ENCODE results near the gene INTS6. TPM values are rescaled to one million over a fixed set of nuclear protein-coding genes. Genes with fewer than 3 reads are reported as not detected.

Gene INTS6
- polyA plus RNA-seq, 1 donor (not counting 4 experiments of a cell fraction or from before 2014, with no cell fraction given) = 44.2 TPM

GRCh38 chr13:51500687-51501086 is 47.9 kb upstream of the INTS6 start:
- peaks cover 13% of the 10 kb centered on the region for H3K4me1 ChIP-seq (ENCODE audit: control insufficient read depth, extremely low read depth, insufficient read depth, low read length)
- DNase-seq (ENCODE audit: low read depth, low spot score) (no peak), FAIRE-seq (no peak)
- dilution Hi-C loops (cut with MboI; ENCODE audit: extremely low pct_ligation_motif_present, low sequenced_read_pairs) = no loop called here
- H3K9me3 ChIP-seq (ENCODE audit: control insufficient read depth, low read depth, low read length) = no peaks in the 10 kb centered on the region
- no peaks in the 10 kb centered on the region for H4K20me1 ChIP-seq (ENCODE audit: control insufficient read depth, extremely low read depth, insufficient read depth, low read length)
- H3K9ac ChIP-seq (ENCODE audit: control insufficient read depth, extremely low read depth, insufficient read depth, low read length) = no peak overlapping the region
- TF ChIP-seq CTCF (optimal IDR thresholded peaks at IDR 0.05 in 1 of 3, IDR thresholded peaks at IDR 0.05 in 1 of 3, conservative IDR thresholded peaks at IDR 0.05 in 1 of 3; ENCODE audit: extremely low read depth in 1 of 3, insufficient read depth in 2 of 3, low read length in 3 of 3) = no peak
- no peak for TF ChIP-seq EZH2 (IDR thresholded peaks at IDR 0.05; ENCODE audit: low read length)
- no peak overlapping the region for H3K27ac ChIP-seq (ENCODE audit: control insufficient read depth, insufficient read depth, low read length)
- no peak overlapping the region for H3K4me3 ChIP-seq (ENCODE audit: control insufficient read depth in 2 of 3, extremely low read depth in 1 of 3, insufficient read depth in 2 of 3, low read depth in 1 of 3, low read length in 3 of 3)
- H3K79me2 ChIP-seq (ENCODE audit: control insufficient read depth, insufficient read depth, low read length) = no peaks in the 10 kb centered on the region
- H3K4me2 ChIP-seq (ENCODE audit: control insufficient read depth, extremely low read depth, insufficient read depth, low read depth, low read length) = no peak overlapping the region
- no peaks in the 10 kb centered on the region for H3K9me1 ChIP-seq (ENCODE audit: control insufficient read depth, extremely low read depth, insufficient read depth, low read length)
- no peak overlapping the region for H2AFZ ChIP-seq (ENCODE audit: control insufficient read depth, low read length)
- H3K27me3 ChIP-seq (ENCODE audit: control insufficient read depth, extremely low read depth, insufficient read depth, low read length) = no peaks in the 10 kb centered on the region
- no peaks in the 10 kb centered on the region for H3K36me3 ChIP-seq (ENCODE audit: control insufficient read depth in 2 of 2, extremely low read depth in 1 of 2, insufficient read depth in 2 of 2, low read length in 2 of 2)

GRCh38 chr13:51499841-51500240 is 47.0 kb upstream of the INTS6 start:
- H3K36me3 ChIP-seq (ENCODE audit: control insufficient read depth in 2 of 2, extremely low read depth in 1 of 2, insufficient read depth in 2 of 2, low read length in 2 of 2) = no peaks in the 10 kb centered on the region
- H3K4me2 ChIP-seq (ENCODE audit: control insufficient read depth, extremely low read depth, insufficient read depth, low read depth, low read length) = no peak overlapping the region
- no peaks in the 10 kb centered on the region for H4K20me1 ChIP-seq (ENCODE audit: control insufficient read depth, extremely low read depth, insufficient read depth, low read length)
- H3K79me2 ChIP-seq (ENCODE audit: control insufficient read depth, insufficient read depth, low read length) = no peaks in the 10 kb centered on the region
- FAIRE-seq = no peak
- H3K27me3 ChIP-seq (ENCODE audit: control insufficient read depth, extremely low read depth, insufficient read depth, low read length) = no peaks in the 10 kb centered on the region
- no peaks in the 10 kb centered on the region for H3K9me3 ChIP-seq (ENCODE audit: control insufficient read depth, low read depth, low read length)
- no peak for TF ChIP-seq CTCF (optimal IDR thresholded peaks at IDR 0.05 in 1 of 3, IDR thresholded peaks at IDR 0.05 in 1 of 3, conservative IDR thresholded peaks at IDR 0.05 in 1 of 3; ENCODE audit: extremely low read depth in 1 of 3, insufficient read depth in 2 of 3, low read length in 3 of 3)
- TF ChIP-seq EZH2 (IDR thresholded peaks at IDR 0.05; ENCODE audit: low read length) = no peak
- H3K9ac ChIP-seq (ENCODE audit: control insufficient read depth, extremely low read depth, insufficient read depth, low read length) = no peak overlapping the region
- H3K27ac ChIP-seq (ENCODE audit: control insufficient read depth, insufficient read depth, low read length) = no peak overlapping the region
- no peak overlapping the region for H2AFZ ChIP-seq (ENCODE audit: control insufficient read depth, low read length)
- H3K4me1 ChIP-seq (ENCODE audit: control insufficient read depth, extremely low read depth, insufficient read depth, low read length) = peaks cover 13% of the 10 kb centered on the region
- H3K4me3 ChIP-seq (ENCODE audit: control insufficient read depth in 2 of 3, extremely low read depth in 1 of 3, insufficient read depth in 2 of 3, low read depth in 1 of 3, low read length in 3 of 3) = no peak overlapping the region
- dilution Hi-C loops (cut with MboI; ENCODE audit: extremely low pct_ligation_motif_present, low sequenced_read_pairs) = no loop called here
- no peaks in the 10 kb centered on the region for H3K9me1 ChIP-seq (ENCODE audit: control insufficient read depth, extremely low read depth, insufficient read depth, low read length)
- no peak for DNase-seq (ENCODE audit: low read depth, low spot score)

Measured in keratinocyte (primary cell).